Measurements from ENCODE around the gene LRMDA.

The LRMDA gene

DNA sequence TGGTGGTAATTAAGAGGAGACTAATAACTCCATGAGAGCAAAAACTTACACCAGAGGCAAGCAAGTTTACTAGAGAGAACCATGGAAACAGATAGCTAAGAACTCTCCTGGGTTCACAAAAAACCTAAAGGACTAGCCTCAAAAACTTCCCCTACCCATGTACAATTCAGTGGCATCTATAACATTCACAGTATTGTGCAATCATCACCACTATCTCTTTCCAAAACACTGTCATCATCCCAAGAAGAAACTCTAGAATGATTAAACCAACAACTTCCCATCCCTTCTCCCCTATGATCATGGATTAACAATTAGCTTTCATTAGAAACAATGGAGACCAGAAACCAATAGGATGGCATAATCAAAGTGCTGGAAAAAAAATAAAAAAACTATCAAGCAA is 1038.3 kb downstream of the LRMDA start:
- Histone ChIP-seq H3K4me3 (ENCODE audit: low read length) (no peak overlapping the region), H3K9ac (ENCODE audit: low read depth, low read length) (no peak overlapping the region), H3K36me3 (ENCODE audit: insufficient read depth, low read depth, low read length) (no peaks in the 10 kb centered on the region), H3K27ac (ENCODE audit: low read length) (no peak overlapping the region), H3K9me3 (ENCODE audit: insufficient read depth, low read depth, low read length) (no peaks in the 10 kb centered on the region), H3K27me3 (ENCODE audit: insufficient read depth, low read length) (no peaks in the 10 kb centered on the region), H3K4me1 (ENCODE audit: insufficient read depth, low read length) (no peaks in the 10 kb centered on the region)

DNA sequence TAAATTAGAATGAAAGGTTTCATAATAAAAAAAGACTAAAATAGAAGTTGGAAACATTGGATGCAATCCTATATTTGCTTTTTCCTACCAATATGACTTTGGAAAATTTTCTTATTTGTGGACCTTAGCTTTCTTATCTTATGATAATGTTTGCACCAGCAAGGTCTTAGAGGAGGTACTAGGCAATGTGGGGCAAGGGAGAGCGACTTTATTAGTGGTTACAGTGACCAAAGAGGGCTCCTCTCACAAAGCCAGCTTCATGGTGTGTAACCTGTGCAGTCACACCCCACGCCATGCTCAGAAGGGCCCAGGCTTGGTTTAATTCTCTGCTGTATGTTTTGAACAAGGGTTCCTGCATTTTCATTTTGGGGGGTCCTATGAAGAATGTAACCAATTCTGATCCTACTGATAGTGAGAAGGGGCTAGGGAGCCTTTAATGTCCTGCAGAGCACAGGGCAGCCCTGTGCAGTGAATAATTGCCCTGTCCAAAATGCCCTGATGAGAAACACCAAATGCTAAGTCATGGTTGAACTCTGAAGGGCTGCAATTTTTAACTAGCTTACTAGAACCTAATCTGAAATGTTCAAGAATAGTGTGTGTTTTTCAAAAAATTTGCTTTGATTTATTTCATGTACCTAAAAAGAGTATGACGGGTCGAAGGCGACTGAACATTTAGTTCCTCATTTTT is 1047.8 kb downstream of the LRMDA start:
- Histone ChIP-seq H3K36me3 (ENCODE audit: insufficient read depth, low read depth, low read length) (no peaks in the 10 kb centered on the region), H3K4me1 (ENCODE audit: insufficient read depth, low read length) (no peaks in the 10 kb centered on the region), H3K9ac (ENCODE audit: low read depth, low read length) (no peak overlapping the region), H3K27ac (ENCODE audit: low read length) (no peak overlapping the region), H3K9me3 (ENCODE audit: insufficient read depth, low read depth, low read length) (no peaks in the 10 kb centered on the region), H3K27me3 (ENCODE audit: insufficient read depth, low read length) (no peaks in the 10 kb centered on the region), H3K4me3 (ENCODE audit: low read length) (no peak overlapping the region)

DNA sequence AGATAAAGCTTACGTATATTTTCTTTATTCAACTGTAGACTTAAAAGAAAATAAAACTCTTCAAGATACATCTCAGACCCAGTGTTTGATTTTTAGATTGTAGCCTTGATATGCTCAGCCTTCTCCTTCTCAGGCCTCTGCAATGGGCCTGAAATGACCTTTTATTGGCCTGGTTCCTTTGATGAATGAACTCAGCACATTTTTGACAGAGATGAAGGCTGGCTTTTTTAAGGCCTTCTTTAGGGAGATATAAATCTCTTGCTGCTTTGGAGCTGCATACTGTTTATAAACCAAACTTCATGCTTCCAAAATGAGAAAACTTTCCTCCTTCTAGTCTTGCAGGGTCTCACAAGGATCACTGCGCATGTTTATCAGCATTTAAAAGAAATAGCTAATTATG is 1049.8 kb downstream of the LRMDA start:
- Histone ChIP-seq H3K4me3 (ENCODE audit: low read length) (no peak overlapping the region), H3K27ac (ENCODE audit: low read length) (no peak overlapping the region), H3K9me3 (ENCODE audit: insufficient read depth, low read depth, low read length) (no peaks in the 10 kb centered on the region), H3K4me1 (ENCODE audit: insufficient read depth, low read length) (no peaks in the 10 kb centered on the region), H3K36me3 (ENCODE audit: insufficient read depth, low read depth, low read length) (no peaks in the 10 kb centered on the region), H3K9ac (ENCODE audit: low read depth, low read length) (no peak overlapping the region), H3K27me3 (ENCODE audit: insufficient read depth, low read length) (no peaks in the 10 kb centered on the region)

DNA sequence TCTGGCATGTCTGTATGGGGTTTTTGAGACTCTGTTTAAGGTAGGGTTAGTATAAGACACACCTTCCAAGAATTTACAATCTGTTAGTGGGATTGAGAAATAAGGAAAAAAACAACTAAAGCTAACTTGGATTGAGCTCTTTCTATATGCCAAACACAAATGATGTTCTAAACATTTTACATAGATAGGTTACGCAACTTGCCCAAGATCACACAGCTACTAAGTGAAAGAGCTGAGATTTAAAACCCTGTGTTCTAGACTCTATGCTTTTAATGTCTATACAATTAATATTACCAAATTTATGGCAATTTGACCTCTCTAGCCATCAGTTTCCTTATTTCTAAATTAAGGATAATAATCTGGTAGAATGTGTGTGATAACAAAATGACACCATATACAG is 1056.2 kb downstream of the LRMDA start:
- H3K27me3 ChIP-seq (ENCODE audit: insufficient read depth, low read length), result no peaks in the 10 kb centered on the region
- no peaks in the 10 kb centered on the region for H3K4me1 ChIP-seq (ENCODE audit: insufficient read depth, low read length)
- peaks cover 9% of the 10 kb centered on the region for H3K9me3 ChIP-seq (ENCODE audit: insufficient read depth, low read depth, low read length)
- no peak overlapping the region for H3K4me3 ChIP-seq (ENCODE audit: low read length)
- H3K36me3 ChIP-seq (ENCODE audit: insufficient read depth, low read depth, low read length), result no peaks in the 10 kb centered on the region
- no peak overlapping the region for H3K9ac ChIP-seq (ENCODE audit: low read depth, low read length)
- no peak overlapping the region for H3K27ac ChIP-seq (ENCODE audit: low read length)

DNA sequence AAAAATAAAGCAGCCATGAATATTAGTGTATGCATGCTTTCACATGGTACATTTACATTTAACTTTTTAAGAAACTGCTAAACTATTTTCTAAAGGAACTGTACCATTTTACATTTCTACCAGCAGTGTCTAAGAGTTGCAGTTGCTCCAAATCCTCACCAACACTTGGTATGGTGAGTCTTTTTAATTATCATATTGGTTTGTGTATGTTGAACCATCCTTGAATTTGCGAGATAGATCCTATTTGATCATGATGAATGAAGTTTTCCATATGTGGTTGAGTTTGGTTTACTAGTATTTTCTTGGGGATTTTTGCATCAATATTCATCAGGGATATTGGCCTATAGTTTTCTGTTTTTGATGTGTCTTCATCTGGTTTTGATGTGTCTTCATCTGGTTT is 1057.2 kb downstream of the LRMDA start:
- Histone ChIP-seq H3K9me3 (ENCODE audit: insufficient read depth, low read depth, low read length) (peaks cover 9% of the 10 kb centered on the region), H3K27me3 (ENCODE audit: insufficient read depth, low read length) (no peaks in the 10 kb centered on the region), H3K9ac (ENCODE audit: low read depth, low read length) (no peak overlapping the region), H3K36me3 (ENCODE audit: insufficient read depth, low read depth, low read length) (no peaks in the 10 kb centered on the region), H3K4me3 (ENCODE audit: low read length) (no peak overlapping the region), H3K4me1 (ENCODE audit: insufficient read depth, low read length) (no peaks in the 10 kb centered on the region), H3K27ac (ENCODE audit: low read length) (no peak overlapping the region)

DNA sequence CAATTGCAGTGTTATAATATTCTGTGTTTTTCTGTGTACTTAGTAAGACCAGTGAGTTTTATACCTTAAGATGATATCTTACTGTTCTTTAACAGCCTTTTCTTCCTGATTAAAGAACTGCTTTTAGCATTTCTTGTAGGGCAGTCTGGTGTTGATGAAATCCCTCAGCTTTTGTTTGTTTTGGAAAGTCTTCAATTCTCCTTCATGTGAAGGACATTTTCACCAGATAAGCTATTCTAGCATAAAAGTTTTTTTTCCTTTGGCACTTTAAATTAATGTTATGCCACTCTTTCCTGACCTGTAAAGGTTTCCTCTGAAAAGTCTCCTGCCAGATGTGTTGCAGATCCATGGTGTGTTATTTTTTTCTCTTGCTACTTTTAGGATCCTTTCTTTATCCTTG is 1059.8 kb downstream of the LRMDA start:
- H3K36me3 ChIP-seq (ENCODE audit: insufficient read depth, low read depth, low read length), result no peaks in the 10 kb centered on the region

DNA sequence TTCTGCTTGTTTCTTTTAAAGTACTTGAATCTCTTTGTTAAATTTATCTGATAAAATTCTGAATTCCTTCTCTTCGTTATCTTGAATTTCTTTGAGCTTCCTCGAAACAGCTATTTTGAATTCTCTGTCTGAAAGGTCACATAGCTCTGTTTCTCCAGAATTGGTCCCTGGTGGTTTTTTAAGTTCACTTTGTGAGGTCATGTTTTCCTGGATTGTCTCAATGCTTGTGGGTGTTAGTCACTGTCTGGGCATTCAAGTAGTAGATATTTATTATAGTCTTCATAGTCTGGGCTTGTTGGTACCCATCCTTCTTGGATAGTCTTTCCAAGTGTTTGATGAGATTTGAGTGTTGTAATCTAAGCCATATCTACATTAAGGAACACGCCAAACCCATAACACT is 1060.6 kb downstream of the LRMDA start:
- Histone ChIP-seq H3K36me3 (ENCODE audit: insufficient read depth, low read depth, low read length) (no peaks in the 10 kb centered on the region), H3K4me1 (ENCODE audit: insufficient read depth, low read length) (no peaks in the 10 kb centered on the region), H3K27ac (ENCODE audit: low read length) (no peak overlapping the region), H3K9ac (ENCODE audit: low read depth, low read length) (no peak overlapping the region), H3K27me3 (ENCODE audit: insufficient read depth, low read length) (no peaks in the 10 kb centered on the region), H3K9me3 (ENCODE audit: insufficient read depth, low read depth, low read length) (peaks cover 9% of the 10 kb centered on the region), H3K4me3 (ENCODE audit: low read length) (no peak overlapping the region)

More for the DNA sequence above, 1059.8 kb downstream of the LRMDA start:
- peaks cover 9% of the 10 kb centered on the region for H3K9me3 ChIP-seq (ENCODE audit: insufficient read depth, low read depth, low read length)
- H3K9ac ChIP-seq (ENCODE audit: low read depth, low read length), result no peak overlapping the region
- H3K27ac ChIP-seq (ENCODE audit: low read length), result no peak overlapping the region
- no peak overlapping the region for H3K4me3 ChIP-seq (ENCODE audit: low read length)
- H3K4me1 ChIP-seq (ENCODE audit: insufficient read depth, low read length), result no peaks in the 10 kb centered on the region
- H3K27me3 ChIP-seq (ENCODE audit: insufficient read depth, low read length), result no peaks in the 10 kb centered on the region

DNA sequence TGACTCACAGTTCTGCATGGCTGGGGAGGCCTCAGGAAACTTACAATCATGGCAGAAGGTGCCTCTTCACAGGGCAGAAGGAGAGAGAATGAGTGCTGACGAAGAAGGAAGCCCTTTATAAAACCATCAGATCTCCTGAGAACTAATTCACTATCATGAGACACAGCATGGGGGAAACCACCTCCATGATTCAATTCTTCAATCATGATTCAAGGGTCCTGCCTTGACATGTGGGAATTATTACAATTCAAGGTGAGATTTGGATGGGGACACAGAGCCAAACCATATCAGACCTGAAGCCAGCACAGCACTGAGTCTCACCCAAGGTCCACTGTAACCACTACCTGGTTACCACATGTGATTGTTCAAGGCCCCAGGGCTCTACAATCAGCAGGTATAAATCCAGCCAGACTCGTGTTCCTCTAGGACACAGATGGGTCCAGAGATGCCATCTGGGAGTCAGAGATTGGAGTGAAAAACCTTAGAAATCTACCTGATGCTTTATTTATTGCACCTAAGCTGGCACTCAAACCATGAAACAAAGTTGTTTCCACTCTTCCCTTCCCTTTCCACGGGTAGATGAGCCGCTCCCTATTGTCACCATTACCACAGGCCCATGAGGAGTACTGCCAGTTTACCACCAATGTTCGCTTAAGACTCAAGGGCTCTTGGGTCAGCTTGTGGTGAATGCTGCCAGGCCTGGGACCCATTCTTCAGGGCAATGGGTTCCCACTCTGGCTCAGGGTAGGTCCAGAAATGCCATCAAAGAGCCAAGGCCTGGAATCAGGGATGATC is 1061.5 kb downstream of the LRMDA start:
- Histone ChIP-seq H3K4me1 (ENCODE audit: insufficient read depth, low read length) (no peaks in the 10 kb centered on the region), H3K36me3 (ENCODE audit: insufficient read depth, low read depth, low read length) (no peaks in the 10 kb centered on the region), H3K4me3 (ENCODE audit: low read length) (no peak overlapping the region), H3K9ac (ENCODE audit: low read depth, low read length) (no peak overlapping the region), H3K27ac (ENCODE audit: low read length) (no peak overlapping the region), H3K9me3 (ENCODE audit: insufficient read depth, low read depth, low read length) (peaks cover 9% of the 10 kb centered on the region), H3K27me3 (ENCODE audit: insufficient read depth, low read length) (no peaks in the 10 kb centered on the region)

DNA sequence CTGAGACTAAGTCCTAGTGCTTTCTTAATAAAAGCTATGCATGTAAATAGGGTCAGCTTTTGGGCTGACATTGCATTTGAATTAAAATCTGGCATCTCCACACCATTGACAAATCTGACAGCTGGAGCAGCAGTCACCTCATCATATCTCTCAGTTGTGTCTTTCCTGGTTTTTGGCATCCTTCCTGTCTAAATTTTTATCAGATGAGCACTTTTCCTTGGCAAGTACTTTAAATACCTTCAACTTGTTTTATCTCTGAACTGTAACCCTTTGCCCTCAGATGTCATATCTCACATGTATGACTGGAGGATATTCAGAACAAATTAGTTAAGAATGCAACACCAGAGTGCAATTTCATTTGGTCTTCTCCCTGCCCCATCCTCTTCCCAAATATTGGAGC is 1066.2 kb downstream of the LRMDA start:
- no peaks in the 10 kb centered on the region for H3K27me3 ChIP-seq (ENCODE audit: insufficient read depth, low read length)
- no peak overlapping the region for H3K9ac ChIP-seq (ENCODE audit: low read depth, low read length)
- peaks cover 5% of the 10 kb centered on the region; the same call in 1 of the 2 replicates for H3K9me3 ChIP-seq (ENCODE audit: insufficient read depth, low read depth, low read length)
- no peak overlapping the region for H3K4me3 ChIP-seq (ENCODE audit: low read length)
- no peaks in the 10 kb centered on the region for H3K4me1 ChIP-seq (ENCODE audit: insufficient read depth, low read length)
- H3K27ac ChIP-seq (ENCODE audit: low read length), result no peak overlapping the region
- no peaks in the 10 kb centered on the region for H3K36me3 ChIP-seq (ENCODE audit: insufficient read depth, low read depth, low read length)

DNA sequence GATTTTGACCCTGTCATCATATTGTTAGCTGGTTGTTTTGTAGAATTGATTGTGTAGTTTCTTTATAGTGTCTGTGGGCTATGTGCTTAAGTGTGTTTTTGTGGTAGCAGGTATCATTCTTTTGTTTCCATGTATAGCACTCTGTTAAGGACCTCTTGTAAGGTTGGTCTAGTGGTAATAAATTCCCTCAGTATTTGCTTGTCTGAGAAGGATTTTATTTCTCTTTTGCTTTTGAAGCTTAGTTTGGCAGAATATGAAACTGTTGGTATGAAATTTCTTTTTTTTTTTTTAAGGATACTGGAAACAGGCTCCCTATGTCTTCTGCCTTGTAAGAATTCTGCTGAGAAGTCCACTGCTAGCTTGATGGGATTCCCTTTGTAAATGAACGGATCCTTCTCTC is 1073.4 kb downstream of the LRMDA start:
- H3K27ac ChIP-seq (ENCODE audit: low read length), result no peak overlapping the region
- H3K4me3 ChIP-seq (ENCODE audit: low read length), result no peak overlapping the region
- no peaks in the 10 kb centered on the region for H3K36me3 ChIP-seq (ENCODE audit: insufficient read depth, low read depth, low read length)
- peaks cover 5% of the 10 kb centered on the region; the same call in 1 of the 2 replicates for H3K9me3 ChIP-seq (ENCODE audit: insufficient read depth, low read depth, low read length)
- H3K27me3 ChIP-seq (ENCODE audit: insufficient read depth, low read length), result no peaks in the 10 kb centered on the region
- H3K9ac ChIP-seq (ENCODE audit: low read depth, low read length), result no peak overlapping the region
- H3K4me1 ChIP-seq (ENCODE audit: insufficient read depth, low read length), result no peaks in the 10 kb centered on the region

DNA sequence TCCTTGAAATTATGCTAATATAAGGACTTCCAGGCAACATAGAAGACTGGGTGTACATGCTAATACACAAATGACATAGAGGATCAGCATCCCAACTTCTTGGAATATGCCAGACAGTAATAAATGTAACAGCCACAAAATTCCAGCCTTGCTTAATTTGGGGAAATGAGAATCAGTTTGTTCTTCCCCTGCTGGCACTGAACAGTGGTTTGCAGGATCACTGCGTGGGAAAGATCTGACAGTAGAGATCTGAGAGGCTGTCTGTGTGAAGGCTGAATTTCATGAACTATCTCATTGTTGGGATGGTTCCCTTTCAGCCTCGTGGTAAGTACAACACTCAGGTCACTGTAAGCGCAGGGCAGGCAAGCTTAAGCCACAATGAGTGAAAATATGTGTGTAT is 1078.0 kb downstream of the LRMDA start:
- Histone ChIP-seq H3K4me3 (ENCODE audit: low read length) (no peak overlapping the region), H3K27ac (ENCODE audit: low read length) (no peak overlapping the region), H3K27me3 (ENCODE audit: insufficient read depth, low read length) (no peaks in the 10 kb centered on the region), H3K9me3 (ENCODE audit: insufficient read depth, low read depth, low read length) (no peaks in the 10 kb centered on the region), H3K9ac (ENCODE audit: low read depth, low read length) (no peak overlapping the region), H3K36me3 (ENCODE audit: insufficient read depth, low read depth, low read length) (no peaks in the 10 kb centered on the region), H3K4me1 (ENCODE audit: insufficient read depth, low read length) (no peaks in the 10 kb centered on the region)

DNA sequence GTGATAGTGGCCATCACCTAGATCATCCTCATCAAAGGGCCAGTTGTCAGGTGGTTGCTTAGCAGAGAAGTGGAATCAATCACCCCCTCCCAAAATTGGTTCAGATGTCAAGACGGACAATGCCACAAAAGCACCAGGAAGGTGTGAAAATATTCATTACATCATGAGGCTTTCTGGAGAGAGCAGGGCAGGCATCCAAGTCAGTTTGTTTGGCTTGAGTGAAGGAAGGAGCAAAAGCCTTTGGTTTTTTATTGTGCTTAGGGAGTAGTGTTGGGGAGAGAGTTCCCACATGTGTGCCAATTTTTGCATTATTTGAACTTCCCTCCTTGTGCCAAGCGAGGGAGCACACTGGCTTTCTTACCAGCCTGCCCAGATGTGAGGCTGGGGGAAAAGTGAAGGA is 1082.9 kb downstream of the LRMDA start:
- Histone ChIP-seq H3K27me3 (ENCODE audit: insufficient read depth, low read length) (no peaks in the 10 kb centered on the region), H3K27ac (ENCODE audit: low read length) (no peak overlapping the region), H3K9ac (ENCODE audit: low read depth, low read length) (no peak overlapping the region), H3K4me3 (ENCODE audit: low read length) (no peak overlapping the region), H3K4me1 (ENCODE audit: insufficient read depth, low read length) (no peaks in the 10 kb centered on the region), H3K36me3 (ENCODE audit: insufficient read depth, low read depth, low read length) (no peaks in the 10 kb centered on the region), H3K9me3 (ENCODE audit: insufficient read depth, low read depth, low read length) (no peaks in the 10 kb centered on the region)

All from iPS-20b (cell line).